SK-N-SH (cell line): ENCODE results near the gene EFCAB13. TPM values are rescaled to one million over a fixed set of nuclear protein-coding genes. Genes with fewer than 3 reads are reported as not detected.

Experiments
- CTCF ChIA-PET: fragments of 300-600, 350-600 bp; formaldehyde crosslinking; extraction: SDS; loops from one replicate; lab custom pipeline; 2021; lab: Yijun Ruan, JAX
- POLR2A ChIA-PET: fragments of 350-600 bp; sonication (Branson Sonifier 250); formaldehyde crosslinking; extraction: SDS; loops from one replicate; lab custom pipeline; 2020; ENCODE audit warnings: antibody characterized with exemption, inconsistent platforms; lab: Yijun Ruan, JAX
- DNase-seq: peaks from one replicate; pipeline ENCODE4 v3.0.0; 2012
- H2AFZ ChIP-seq: fragments of 200-600 bp; sonication (generic); 2 replicates; pipeline ENCODE4 v1.8.1; 2016; ENCODE audit warnings: antibody characterized with exemption, mild to moderate bottlenecking, low read depth
- H3F3A ChIP-seq: fragments of 200-600 bp; sonication (generic); replicated peaks from 2 replicates; pipeline ENCODE3; 2016; ENCODE audit warnings: antibody characterized with exemption, mild to moderate bottlenecking; ENCODE audit not compliant: insufficient read depth
- H3K27ac ChIP-seq, 2 experiments: fragments of 200-500 bp in 1 of 2; fragments of 200-600 bp in 1 of 2; sonication (Bioruptor generic) in 1 of 2; sonication (generic), shearing (Covaris generic) in 1 of 2; 2 replicates each; pipeline versions ENCODE4 v1.5.1 to v1.6.1; 2014 to 2016; ENCODE audit warnings: low read depth in 2 of 2, inconsistent platforms in 1 of 2, low read length in 1 of 2, mild to moderate bottlenecking in 1 of 2, mixed read lengths in 1 of 2
- H3K27me3 ChIP-seq: fragments of 200-600 bp; sonication (generic), shearing (Covaris generic); 2 replicates; pipeline ENCODE4 v1.6.1; 2016; ENCODE audit warnings: mixed run types; ENCODE audit not compliant: insufficient read depth
- H3K36me3 ChIP-seq, 2 experiments: fragments of 200-500 bp in 1 of 2; fragments of 200-600 bp in 1 of 2; sonication (Bioruptor generic) in 1 of 2; sonication (generic) in 1 of 2; replicated peaks in 1 of 2; 2 replicates each; pipeline versions ENCODE3 to v1.5.1; 2014 to 2016; ENCODE audit warnings: low read length in 1 of 2, mild to moderate bottlenecking in 1 of 2; ENCODE audit not compliant: insufficient read depth in 2 of 2, control insufficient read depth in 1 of 2
- H3K4me1 ChIP-seq, 2 experiments: fragments of 200-500 bp in 1 of 2; fragments of 200-600 bp in 1 of 2; sonication (Bioruptor generic) in 1 of 2; sonication (generic), shearing (Covaris generic) in 1 of 2; 2 replicates each; pipeline versions ENCODE4 v1.5.1 to v1.6.1; 2014 to 2016; ENCODE audit warnings: low read depth in 1 of 2, low read length in 1 of 2, mixed run types in 1 of 2; ENCODE audit not compliant: insufficient read depth in 2 of 2, control insufficient read depth in 1 of 2
- H3K4me2 ChIP-seq: fragments of 200-600 bp; sonication (generic), shearing (Covaris generic); 2 replicates; pipeline ENCODE4 v1.6.1; 2017; ENCODE audit warnings: mixed run types
- H3K4me3 ChIP-seq, 2 experiments: fragments of 200-500 bp in 1 of 2; fragments of 200-600 bp in 1 of 2; sonication (Bioruptor generic) in 1 of 2; sonication (generic), shearing (Covaris generic) in 1 of 2; 2 replicates each; pipeline versions ENCODE4 v1.5.1 to v1.8.1; 2014 to 2016; ENCODE audit warnings: low read depth in 2 of 2, inconsistent platforms in 1 of 2, low read length in 1 of 2, mild to moderate bottlenecking in 1 of 2, mixed read lengths in 1 of 2, moderate library complexity in 1 of 2
- H3K79me2 ChIP-seq: fragments of 200-600 bp; sonication (generic); 2 replicates; pipeline ENCODE4 v1.8.1; 2017; ENCODE audit warnings: mild to moderate bottlenecking; ENCODE audit not compliant: insufficient read depth
- H3K9ac ChIP-seq: fragments of 200-600 bp; sonication (generic); 2 replicates; pipeline ENCODE4 v1.6.1; 2017; ENCODE audit warnings: mixed run types
- H3K9me2 ChIP-seq: fragments of 200-600 bp; sonication (generic); 2 replicates; pipeline ENCODE4 v1.6.1; 2017; ENCODE audit warnings: mixed run types
- H3K9me3 ChIP-seq: fragments of 200-600 bp; sonication (generic); 2 replicates; pipeline ENCODE4 v1.6.1; 2017; ENCODE audit warnings: mixed run types, mild to moderate bottlenecking, moderate library complexity
- H4K20me1 ChIP-seq: fragments of 200-600 bp; sonication (generic); 2 replicates; pipeline ENCODE4 v1.6.1; 2017; ENCODE audit warnings: mild to moderate bottlenecking, mixed run types; ENCODE audit not compliant: insufficient read depth
- FOXJ3 ChIP-seq: sonication (generic); formaldehyde crosslinking; IDR thresholded peaks from 2 replicates; pipeline ENCODE4 v1.5.1; 2020; ENCODE audit warnings: mild to moderate bottlenecking, missing genetic modification reagents
- FOXM1 ChIP-seq: IDR thresholded peaks from 2 replicates; pipeline ENCODE4 v1.4.0; 2012; ENCODE audit warnings: low read depth, mild to moderate bottlenecking
- GATA2 ChIP-seq: sonication (generic); formaldehyde crosslinking; IDR thresholded peaks from 2 replicates; pipeline ENCODE4 v1.5.0; 2020; ENCODE audit warnings: mild to moderate bottlenecking, missing genetic modification reagents
- JUND ChIP-seq: IDR thresholded peaks from 2 replicates; pipeline ENCODE4 v1.4.0; 2012
- MXI1 ChIP-seq: IDR thresholded peaks from 2 replicates; pipeline ENCODE4 v1.6.1; 2012; ENCODE audit warnings: mild to moderate bottlenecking, low read depth, low read length, improper control_type of control experiment
- POLR2AphosphoS5 ChIP-seq: IDR thresholded peaks from 2 replicates; pipeline ENCODE4 v1.6.1; 2012; ENCODE audit warnings: low read depth, low read length
- RAD21 ChIP-seq: IDR thresholded peaks from 2 replicates; pipeline ENCODE4 v1.6.1; 2012; ENCODE audit warnings: mild to moderate bottlenecking, low read length
- RCOR1 ChIP-seq: fragments of 150-350 bp; IDR thresholded peaks from 2 replicates; pipeline ENCODE4 v1.6.1; 2017; ENCODE audit warnings: antibody characterized with exemption, low read length
- RFX5 ChIP-seq: IDR thresholded peaks from 2 replicates; pipeline ENCODE4 v1.6.1; 2012; ENCODE audit warnings: mild to moderate bottlenecking, improper control_type of control experiment, low read length
- RXRA ChIP-seq: IDR thresholded peaks from 2 replicates; pipeline ENCODE4 v1.4.0; 2012; ENCODE audit warnings: low read depth, mild to moderate bottlenecking, borderline replicate concordance
- SMC3 ChIP-seq: IDR thresholded peaks from 2 replicates; pipeline ENCODE4 v1.6.1; 2012; ENCODE audit warnings: low read depth, low read length, improper control_type of control experiment
- YY1 ChIP-seq: IDR thresholded peaks from 2 replicates; pipeline ENCODE4 v1.4.0; 2012; ENCODE audit warnings: low read depth, mild to moderate bottlenecking
- WGBS: methylation state at CpG from one replicate; pipeline ENCODE4 v1.1.6; 2017; ENCODE audit warnings: low lambda C conversion rate; 5-methylcytosine and 5-hydroxymethylcytosine counted together
- polyA plus RNA-seq, 3 experiments: library from polyadenylated mRNA; depleted of rRNA; stranded (reverse); fragments of >200 nt; gene quantifications; 2 replicates each; pipeline ENCODE4 v1.2.3, GENCODE V29; 2012
- TF ChIP-seq, protein P1 (sequence below): IDR thresholded peaks from 2 replicates; pipeline ENCODE4 v1.4.0; 2012; ENCODE audit warnings: low read depth

EFCAB13 gene
- polyA plus RNA-seq, 1 of the 3 experiments (the other 2 are of a cell fraction): 0.16 TPM

DNA sequence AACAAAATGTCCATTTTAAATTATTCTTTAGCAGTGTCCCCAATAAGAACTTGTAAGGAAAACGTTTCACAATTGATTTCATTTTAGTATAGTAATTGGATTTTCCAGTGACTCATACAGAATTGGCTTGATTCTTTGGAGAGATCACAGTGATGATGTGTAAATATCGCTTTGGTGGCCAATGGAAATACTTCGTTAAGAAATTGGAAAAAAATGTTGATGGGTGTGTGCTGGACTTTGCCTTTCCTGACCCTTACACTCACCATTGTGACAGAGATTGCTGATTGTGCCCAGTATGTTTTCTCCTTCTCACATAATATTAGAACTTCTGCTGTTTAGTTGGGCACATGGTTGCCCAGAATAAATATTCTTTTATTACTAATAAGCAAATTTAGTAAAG, 7.4 kb upstream of the EFCAB13 start:
- no peaks in the 10 kb centered on the region for H3K27me3 ChIP-seq
- no peaks in the 10 kb centered on the region for H4K20me1 ChIP-seq
- peak overlapping the region; percentile 38; the same call in 1 of the 2 replicates for H3K9ac ChIP-seq
- H3K4me2 ChIP-seq: peak overlapping the region; percentile 46
- H3K9me3 ChIP-seq: peaks cover 14% of the 10 kb centered on the region
- H3K4me1 ChIP-seq: peaks cover 0 to 18% of the 10 kb centered on the region in 2 experiments; a peak in 2 of 4 replicates
- no peaks in the 10 kb centered on the region for H3K79me2 ChIP-seq
- H3F3A ChIP-seq: peaks cover 28% of the 10 kb centered on the region
- WGBS: 29% methylated on average over 3 of the region's 3 CpGs
- ChIA-PET POLR2A (no interaction called here), CTCF (interaction anchor here (0.8 to 8.1 kb wide), 44 partner anchors 8 to 374 kb away, joined by 3 to 279 read pairs (median 6); partner anchors contain the start of genes CDC27, EFCAB13, ITGB3 and MYL4)
- peak overlapping the region in 1 of 2 experiments; percentile 67; a peak in 2 of 4 replicates for H3K27ac ChIP-seq
- no peak for TF ChIP-seq POLR2AphosphoS5
- TF ChIP-seq RXRA: no peak
- TF ChIP-seq GATA2 (CRISPR knock-in tag): no peak
- TF ChIP-seq, protein P1, sequence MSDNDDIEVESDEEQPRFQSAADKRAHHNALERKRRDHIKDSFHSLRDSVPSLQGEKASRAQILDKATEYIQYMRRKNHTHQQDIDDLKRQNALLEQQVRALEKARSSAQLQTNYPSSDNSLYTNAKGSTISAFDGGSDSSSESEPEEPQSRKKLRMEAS: no peak
- TF ChIP-seq SMC3: no peak
- no peak; the same call in 1 of the 2 replicates for TF ChIP-seq JUND
- peak overlapping the region; percentile 45 for H2AFZ ChIP-seq
- H3K9me2 ChIP-seq: no peaks in the 10 kb centered on the region
- no peak for DNase-seq
- peaks cover 0 to 7% of the 10 kb centered on the region in 2 experiments for H3K36me3 ChIP-seq
- H3K4me3 ChIP-seq: no peak overlapping the region

DNA sequence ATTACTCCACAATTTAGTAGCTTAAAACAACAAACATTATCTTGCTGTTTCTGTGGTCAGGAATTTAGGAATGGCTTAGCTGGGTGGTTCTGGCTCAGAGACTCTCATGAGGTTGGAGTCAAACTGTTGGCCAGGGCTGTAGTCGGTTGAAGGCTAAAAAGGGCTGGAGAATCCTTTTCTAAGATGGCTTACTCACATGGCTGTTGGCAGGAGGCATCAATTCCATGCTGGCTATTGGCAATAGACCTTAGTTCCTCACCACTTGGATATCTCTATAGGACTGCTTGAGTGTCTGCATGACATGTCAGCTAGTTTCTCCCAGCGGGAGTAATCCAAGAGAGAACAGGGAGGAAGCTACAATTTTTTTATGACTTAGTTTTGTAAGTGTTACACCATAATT, 6.6 kb upstream of the EFCAB13 start:
- no peaks in the 10 kb centered on the region for H3K9me2 ChIP-seq
- no peak overlapping the region for H3K9ac ChIP-seq
- no peak overlapping the region for H2AFZ ChIP-seq
- no peak overlapping the region for H3K27ac ChIP-seq
- ChIA-PET POLR2A (no interaction called here), CTCF (interaction anchor here (0.7 to 8.1 kb wide), 18 partner anchors 10 to 375 kb away, joined by 3 to 279 read pairs (median 12); partner anchors contain the start of gene ITGB3)
- no peak overlapping the region for H3K4me2 ChIP-seq
- no peak overlapping the region for H3K4me3 ChIP-seq
- TF ChIP-seq RCOR1 (no peak), SMC3 (no peak), POLR2AphosphoS5 (no peak), FOXM1 (no peak), FOXJ3 (CRISPR knock-in tag) (no peak), MXI1 (no peak), RFX5 (no peak), RAD21 (no peak), YY1 (no peak)
- H3K36me3 ChIP-seq: peaks cover 0 to 7% of the 10 kb centered on the region in 2 experiments
- peaks cover 28% of the 10 kb centered on the region for H3F3A ChIP-seq
- H3K4me1 ChIP-seq: peaks cover 0 to 18% of the 10 kb centered on the region in 2 experiments; a peak in 2 of 4 replicates
- WGBS: 76% methylated on average over 2 of the region's 2 CpGs
- no peak for DNase-seq
- peaks cover 17% of the 10 kb centered on the region for H3K9me3 ChIP-seq
- no peaks in the 10 kb centered on the region for H3K79me2 ChIP-seq
- H4K20me1 ChIP-seq: no peaks in the 10 kb centered on the region
- no peaks in the 10 kb centered on the region for H3K27me3 ChIP-seq
